ENCODE measurements around the gene SCAANT1.
A peak's percentile ranks its signal among the peaks of the same experiment; 100 is the strongest.

Gene SCAANT1

DNA sequence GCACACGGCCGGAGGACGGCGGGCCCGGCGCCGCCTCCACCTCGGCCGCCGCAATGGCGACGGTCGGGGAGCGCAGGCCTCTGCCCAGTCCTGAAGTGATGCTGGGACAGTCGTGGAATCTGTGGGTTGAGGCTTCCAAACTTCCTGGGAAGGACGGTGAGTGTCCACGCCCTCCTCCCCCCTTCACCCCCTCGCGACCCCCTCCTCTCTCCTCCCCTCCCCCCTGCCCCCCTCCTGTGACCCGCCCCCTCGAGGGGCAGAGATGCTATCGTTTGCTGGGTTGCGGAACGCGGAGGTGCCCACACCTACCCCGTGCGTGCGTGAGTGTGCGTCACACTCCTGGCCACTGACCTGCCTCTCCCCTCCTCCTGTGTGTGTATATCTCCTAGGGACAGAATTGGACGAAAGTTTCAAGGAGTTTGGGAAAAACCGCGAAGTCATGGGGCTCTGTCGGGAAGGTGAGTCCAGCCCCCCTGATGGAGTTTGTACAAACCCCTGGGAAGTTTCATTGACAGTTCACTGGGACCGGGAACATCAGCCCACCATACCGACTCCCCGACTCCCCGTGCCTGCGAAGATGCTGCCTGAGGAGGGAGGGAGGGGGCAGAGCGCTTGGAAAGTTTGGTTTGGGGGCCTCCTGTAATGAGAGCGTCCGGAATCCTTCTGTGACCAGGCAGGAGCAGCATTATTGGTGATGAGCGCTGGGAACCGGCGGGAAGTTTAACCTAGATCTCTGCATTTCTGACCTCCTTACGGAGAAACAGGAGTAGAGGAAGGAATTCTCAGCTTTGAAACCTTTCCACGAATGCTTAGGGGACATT is 795 bp upstream of the SCAANT1 start:
- Histone ChIP-seq H3K9ac (ENCODE audit: low read length) (peak overlapping the region; percentile 69), H3K79me2 (ENCODE audit: low read length) (peaks cover 11% of the 10 kb centered on the region)

DNA sequence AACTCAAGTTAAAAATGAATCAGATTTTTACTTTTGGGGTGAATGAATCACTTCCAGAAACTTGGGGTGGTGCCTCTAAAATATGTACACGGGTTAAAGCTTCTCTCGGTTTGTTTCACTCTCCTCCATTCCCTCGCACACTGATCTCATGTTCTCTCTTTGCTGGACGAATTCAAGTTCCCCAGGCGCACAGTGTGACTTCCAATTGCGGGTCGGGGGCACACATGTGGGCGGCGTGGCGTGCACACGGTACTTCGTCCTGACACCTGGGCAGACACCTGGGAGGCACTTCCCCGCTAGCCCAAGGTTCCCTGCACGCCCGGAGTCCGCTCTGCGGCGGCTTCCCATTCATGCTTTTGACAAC is 692 bp downstream of the SCAANT1 start:
- Histone ChIP-seq H3K4me2 (ENCODE audit: low read length) (peak overlapping the region; percentile 80), H3K9ac (ENCODE audit: low read length) (peak overlapping the region; percentile 69), H3K9me3 (ENCODE audit: insufficient read depth, low read length) (no peaks in the 10 kb centered on the region), H3K36me3 (replicated peaks; ENCODE audit: low read depth, low read length) (peaks cover 28% of the 10 kb centered on the region), H3K79me2 (ENCODE audit: low read length) (peaks cover 14% of the 10 kb centered on the region), H3K27me3 (ENCODE audit: low read depth, low read length) (no peaks in the 10 kb centered on the region), H2AFZ (ENCODE audit: low read depth, low read length) (no peak overlapping the region), H4K20me1 (ENCODE audit: insufficient read depth, low read length) (peaks cover 19% of the 10 kb centered on the region; the same call in 1 of the 2 replicates), H3K4me1 (ENCODE audit: low read length) (peaks cover 25% of the 10 kb centered on the region), H3K27ac (ENCODE audit: low read length) (peak overlapping the region; percentile 57), H3K4me3 (ENCODE audit: low read length) (peak overlapping the region; percentile 80)
- no peak for TF ChIP-seq EZH2phosphoT487 (IDR thresholded peaks at IDR 0.05; ENCODE audit: low read depth)
- TF ChIP-seq, protein P1, sequence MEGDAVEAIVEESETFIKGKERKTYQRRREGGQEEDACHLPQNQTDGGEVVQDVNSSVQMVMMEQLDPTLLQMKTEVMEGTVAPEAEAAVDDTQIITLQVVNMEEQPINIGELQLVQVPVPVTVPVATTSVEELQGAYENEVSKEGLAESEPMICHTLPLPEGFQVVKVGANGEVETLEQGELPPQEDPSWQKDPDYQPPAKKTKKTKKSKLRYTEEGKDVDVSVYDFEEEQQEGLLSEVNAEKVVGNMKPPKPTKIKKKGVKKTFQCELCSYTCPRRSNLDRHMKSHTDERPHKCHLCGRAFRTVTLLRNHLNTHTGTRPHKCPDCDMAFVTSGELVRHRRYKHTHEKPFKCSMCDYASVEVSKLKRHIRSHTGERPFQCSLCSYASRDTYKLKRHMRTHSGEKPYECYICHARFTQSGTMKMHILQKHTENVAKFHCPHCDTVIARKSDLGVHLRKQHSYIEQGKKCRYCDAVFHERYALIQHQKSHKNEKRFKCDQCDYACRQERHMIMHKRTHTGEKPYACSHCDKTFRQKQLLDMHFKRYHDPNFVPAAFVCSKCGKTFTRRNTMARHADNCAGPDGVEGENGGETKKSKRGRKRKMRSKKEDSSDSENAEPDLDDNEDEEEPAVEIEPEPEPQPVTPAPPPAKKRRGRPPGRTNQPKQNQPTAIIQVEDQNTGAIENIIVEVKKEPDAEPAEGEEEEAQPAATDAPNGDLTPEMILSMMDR (IDR thresholded peaks at IDR 0.05; ENCODE audit: low read depth, low read length): no peak

More for the DNA sequence above, 795 bp upstream of the SCAANT1 start:
- Histone ChIP-seq H2AFZ (ENCODE audit: low read depth, low read length) (no peak overlapping the region), H4K20me1 (ENCODE audit: insufficient read depth, low read length) (peaks cover 23% of the 10 kb centered on the region), H3K27ac (ENCODE audit: low read length) (peak overlapping the region; percentile 29; the same call in 1 of the 2 replicates), H3K27me3 (ENCODE audit: low read depth, low read length) (no peaks in the 10 kb centered on the region), H3K4me3 (ENCODE audit: low read length) (peak overlapping the region; percentile 80), H3K9me3 (ENCODE audit: insufficient read depth, low read length) (no peaks in the 10 kb centered on the region), H3K4me1 (ENCODE audit: low read length) (peaks cover 25% of the 10 kb centered on the region), H3K36me3 (replicated peaks; ENCODE audit: low read depth, low read length) (peaks cover 38% of the 10 kb centered on the region), H3K4me2 (ENCODE audit: low read length) (peak overlapping the region; percentile 97)
- no peak for TF ChIP-seq EZH2phosphoT487 (IDR thresholded peaks at IDR 0.05; ENCODE audit: low read depth)
- TF ChIP-seq, protein P1 (IDR thresholded peaks at IDR 0.05; ENCODE audit: low read depth, low read length): no peak

DNA sequence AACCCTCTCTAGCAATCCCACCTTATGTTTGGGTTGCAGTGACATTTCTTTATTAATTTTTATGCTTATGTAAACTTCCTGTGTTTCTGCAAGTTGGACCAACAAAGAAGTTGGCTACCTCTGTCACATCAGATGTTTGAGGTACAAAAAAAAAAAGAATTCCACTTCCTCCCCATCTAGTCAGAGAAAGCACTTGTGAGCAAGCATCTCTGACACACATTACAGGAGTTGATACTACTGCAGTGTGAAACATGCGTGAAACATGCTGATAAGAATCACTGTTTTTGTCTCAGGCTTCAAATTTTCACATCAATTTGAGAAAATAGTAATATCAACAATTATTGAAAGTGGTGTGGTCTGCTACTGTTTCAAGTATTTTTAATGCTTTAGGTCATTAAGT is 1.3 kb downstream of the SCAANT1 start:
- no peak overlapping the region for H3K27ac ChIP-seq (ENCODE audit: low read length)

GRCh38 chr3:63910001-63910400 is 2.2 kb downstream of the SCAANT1 start:
- Histone ChIP-seq H2AFZ (ENCODE audit: low read depth, low read length) (no peak overlapping the region), H3K27me3 (ENCODE audit: low read depth, low read length) (no peaks in the 10 kb centered on the region), H3K4me3 (ENCODE audit: low read length) (no peak overlapping the region), H3K27ac (ENCODE audit: low read length) (no peak overlapping the region), H4K20me1 (ENCODE audit: insufficient read depth, low read length) (peaks cover 19% of the 10 kb centered on the region; the same call in 1 of the 2 replicates), H3K4me1 (ENCODE audit: low read length) (peaks cover 25% of the 10 kb centered on the region), H3K9ac (ENCODE audit: low read length) (no peak overlapping the region), H3K79me2 (ENCODE audit: low read length) (peaks cover 15% of the 10 kb centered on the region), H3K9me3 (ENCODE audit: insufficient read depth, low read length) (no peaks in the 10 kb centered on the region), H3K36me3 (replicated peaks; ENCODE audit: low read depth, low read length) (peaks cover 20% of the 10 kb centered on the region), H3K4me2 (ENCODE audit: low read length) (no peak overlapping the region)
- no peak for TF ChIP-seq EZH2phosphoT487 (IDR thresholded peaks at IDR 0.05; ENCODE audit: low read depth)
- TF ChIP-seq, protein P1 (IDR thresholded peaks at IDR 0.05; ENCODE audit: low read depth, low read length): no peak

More for the DNA sequence above, 1.3 kb downstream of the SCAANT1 start:
- TF ChIP-seq, protein P1 (IDR thresholded peaks at IDR 0.05; ENCODE audit: low read depth, low read length): no peak
- no peak for TF ChIP-seq EZH2phosphoT487 (IDR thresholded peaks at IDR 0.05; ENCODE audit: low read depth)
- Histone ChIP-seq H3K4me2 (ENCODE audit: low read length) (peak overlapping the region; percentile 80), H3K4me3 (ENCODE audit: low read length) (peak overlapping the region; percentile 80), H3K9ac (ENCODE audit: low read length) (peak overlapping the region; percentile 69; the same call in 1 of the 2 replicates), H3K9me3 (ENCODE audit: insufficient read depth, low read length) (no peaks in the 10 kb centered on the region), H3K4me1 (ENCODE audit: low read length) (peaks cover 25% of the 10 kb centered on the region), H4K20me1 (ENCODE audit: insufficient read depth, low read length) (peaks cover 19% of the 10 kb centered on the region; the same call in 1 of the 2 replicates), H3K27me3 (ENCODE audit: low read depth, low read length) (no peaks in the 10 kb centered on the region), H3K36me3 (replicated peaks; ENCODE audit: low read depth, low read length) (peaks cover 28% of the 10 kb centered on the region), H2AFZ (ENCODE audit: low read depth, low read length) (no peak overlapping the region), H3K79me2 (ENCODE audit: low read length) (peaks cover 14% of the 10 kb centered on the region)
